Peyer's patch (tissue), 4 donors: Measurements from ENCODE around the gene LRRC46. TPM values are rescaled to one million over a fixed set of nuclear protein-coding genes. Genes with fewer than 3 reads are reported as not detected.

Source experiments
- DNase-seq, 3 donors: peaks; one replicate each; pipeline ENCODE4 v3.0.0-alpha.2; 2017 to 2019
- H3K27ac ChIP-seq, 4 donors: fragments of 200-600 bp; sonication (generic); one replicate each; pipeline ENCODE4 v1.5.1; 2016 to 2019
- H3K27me3 ChIP-seq, 2 donors: fragments of 200-600 bp; sonication (generic); one replicate each; pipeline ENCODE4 v1.5.1; 2019
- H3K36me3 ChIP-seq, 3 donors: fragments of 200-600 bp; sonication (generic); one replicate each; pipeline ENCODE4 v1.5.1; 2016 to 2019
- H3K4me1 ChIP-seq, 4 donors: fragments of 200-600 bp; sonication (generic); one replicate each; pipeline ENCODE4 v1.5.1; 2016 to 2019
- H3K4me3 ChIP-seq, 4 donors: fragments of 200-600 bp; sonication (generic); 1 replicate in 3 of 4; 2 replicates in 1 of 4; pipeline ENCODE4 v1.5.1; 2016 to 2019; ENCODE audit warnings: mild to moderate bottlenecking in 1 of 4
- H3K9me3 ChIP-seq, 4 donors: fragments of 200-600 bp; sonication (generic); one replicate each; pipeline ENCODE4 v1.5.1; 2016 to 2019; ENCODE audit warnings: mild to moderate bottlenecking in 1 of 4
- CTCF ChIP-seq, 6 experiments: fragments of 450-650 bp in 4 of 6; fragments of 200-600 bp in 2 of 6; sonication (generic) in 1 of 6; IDR thresholded peaks; one replicate each; pipeline ENCODE4 v1.5.1; 2017 to 2019; ENCODE audit warnings: antibody characterized with exemption in 6 of 6, mild to moderate bottlenecking in 3 of 6, moderate library complexity in 1 of 6
- POLR2A ChIP-seq, 2 donors: fragments of 450-650 bp; IDR thresholded peaks; one replicate each; pipeline ENCODE4 v1.5.1; 2017; ENCODE audit warnings: antibody characterized with exemption in 2 of 2, mild to moderate bottlenecking in 2 of 2, moderate library complexity in 2 of 2
- total RNA-seq, 4 donors: library from RNA; depleted of rRNA; stranded (reverse); fragments of >200 nt; gene quantifications; one replicate each; pipeline ENCODE4 v1.1.0, GENCODE V29; 2016

Gene LRRC46
- total RNA-seq, 4 donors from 2014 or later = 0.40 TPM; not detected in 3

- peaks cover 0 to 7% (median 3%) of the 10 kb centered on the region in 4 donors for H3K4me1 ChIP-seq
- H3K27me3 ChIP-seq = no peaks in the 10 kb centered on the region
- no peak for DNase-seq
- no peaks in the 10 kb centered on the region for H3K36me3 ChIP-seq
- no peaks in the 10 kb centered on the region for H3K9me3 ChIP-seq
- TF ChIP-seq CTCF (IDR thresholded peaks at IDR 0.05) (no peak), POLR2A (IDR thresholded peaks at IDR 0.05) (no peak)
- H3K27ac ChIP-seq = no peak overlapping the region
- H3K4me3 ChIP-seq = peak overlapping the region in 1 of 4 donors; percentile 2
Observed at GRCh38 chr17:47872019-47872650, 40.7 kb downstream of the LRRC46 start.

GRCh38 chr17:47872651-47873161, 41.2 kb downstream of the LRRC46 start:
- H3K4me1 ChIP-seq = peaks cover 0 to 7% (median 3%) of the 10 kb centered on the region in 4 donors
- peak overlapping the region in 1 of 4 donors; percentile 2 for H3K4me3 ChIP-seq
- no peaks in the 10 kb centered on the region for H3K9me3 ChIP-seq
- no peaks in the 10 kb centered on the region for H3K27me3 ChIP-seq
- no peak for TF ChIP-seq CTCF (IDR thresholded peaks at IDR 0.05)
- TF ChIP-seq POLR2A (IDR thresholded peaks at IDR 0.05) = no peak
- DNase-seq = no peak
- no peaks in the 10 kb centered on the region for H3K36me3 ChIP-seq
- H3K27ac ChIP-seq = no peak overlapping the region

GRCh38 chr17:47873200-47874090, 42.0 kb downstream of the LRRC46 start:
- no peak overlapping the region for H3K4me3 ChIP-seq
- peak in 1 of 3 donors; percentile 5 for DNase-seq
- no peaks in the 10 kb centered on the region for H3K36me3 ChIP-seq
- peaks cover 0 to 7% (median 3%) of the 10 kb centered on the region in 4 donors for H3K4me1 ChIP-seq
- no peak overlapping the region for H3K27ac ChIP-seq
- no peaks in the 10 kb centered on the region for H3K9me3 ChIP-seq
- no peaks in the 10 kb centered on the region for H3K27me3 ChIP-seq
- no peak for TF ChIP-seq CTCF (IDR thresholded peaks at IDR 0.05)
- no peak for TF ChIP-seq POLR2A (IDR thresholded peaks at IDR 0.05)

GRCh38 chr17:47875011-47875985, 43.8 kb downstream of the LRRC46 start:
- H3K4me1 ChIP-seq = peaks cover 0 to 7% (median 3%) of the 10 kb centered on the region in 4 donors
- TF ChIP-seq POLR2A (IDR thresholded peaks at IDR 0.05) (no peak), CTCF (IDR thresholded peaks at IDR 0.05) (no peak)
- no peaks in the 10 kb centered on the region for H3K27me3 ChIP-seq
- no peak overlapping the region for H3K27ac ChIP-seq
- no peak overlapping the region for H3K4me3 ChIP-seq
- H3K36me3 ChIP-seq = no peaks in the 10 kb centered on the region
- no peaks in the 10 kb centered on the region for H3K9me3 ChIP-seq
- peak in 1 of 3 donors; percentile 15 for DNase-seq
